ENCODE measurements around the gene SCT. TPM values are rescaled to one million over a fixed set of nuclear protein-coding genes. Genes with fewer than 3 reads are reported as not detected.

The SCT gene
- total and polyA plus RNA-seq, 2 of the 8 experiments (the other 6 are each of a cell fraction or from before 2014, with no cell fraction given), result 1.7 to 2.0 TPM

GRCh38 chr11:665704-666281 is 38.8 kb upstream of the SCT start (continued):
- no peak for TF ChIP-seq ASH2L (IDR thresholded peaks at IDR 0.05; ENCODE audit: low read length)
- TF ChIP-seq HDAC2 (IDR thresholded peaks at IDR 0.05; ENCODE audit: borderline replicate concordance in 1 of 2, low read depth in 2 of 2, low read length in 2 of 2), result no peak
- TF ChIP-seq EP300 (IDR thresholded peaks at IDR 0.05; ENCODE audit: borderline replicate concordance in 1 of 2, low read depth in 2 of 2, low read length in 2 of 2), result no peak
- no peak for TF ChIP-seq POLR2AphosphoS5 (IDR thresholded peaks at IDR 0.05; ENCODE audit: low read depth, low read length)
- no peak for TF ChIP-seq TEAD4 (IDR thresholded peaks at IDR 0.05; ENCODE audit: low read depth, low read length)
- no peak for TF ChIP-seq SP4 (IDR thresholded peaks at IDR 0.05; ENCODE audit: low read length)
- TF ChIP-seq BRCA1 (IDR thresholded peaks at IDR 0.05; ENCODE audit: low read depth, low read length), result no peak
